ENCODE measurements around the gene TSPEAR.
"Not testable (repeated sequence)": the region's sequence is repeated elsewhere in the genome, so short reads cannot be mapped to it uniquely, and the experiment has no call there.

Gene TSPEAR

DNA sequence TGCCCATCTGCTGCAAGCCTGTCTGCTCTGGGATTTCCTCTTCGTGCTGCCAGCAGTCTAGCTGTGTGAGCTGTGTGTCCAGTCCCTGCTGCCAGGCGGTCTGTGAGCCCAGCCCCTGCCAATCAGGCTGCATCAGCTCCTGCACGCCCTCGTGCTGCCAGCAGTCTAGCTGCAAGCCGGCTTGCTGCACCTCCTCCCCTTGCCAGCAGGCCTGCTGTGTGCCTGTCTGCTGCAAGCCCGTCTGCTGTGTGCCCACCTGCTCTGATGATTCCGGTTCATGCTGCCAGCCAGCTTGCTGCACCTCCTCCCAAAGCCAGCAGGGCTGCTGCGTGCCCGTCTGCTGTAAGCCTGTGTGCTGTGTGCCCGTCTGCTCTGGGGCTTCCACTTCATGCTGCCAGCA, 110.3 kb downstream of the TSPEAR start:
- DNase-seq, result not testable (repeated sequence)

DNA sequence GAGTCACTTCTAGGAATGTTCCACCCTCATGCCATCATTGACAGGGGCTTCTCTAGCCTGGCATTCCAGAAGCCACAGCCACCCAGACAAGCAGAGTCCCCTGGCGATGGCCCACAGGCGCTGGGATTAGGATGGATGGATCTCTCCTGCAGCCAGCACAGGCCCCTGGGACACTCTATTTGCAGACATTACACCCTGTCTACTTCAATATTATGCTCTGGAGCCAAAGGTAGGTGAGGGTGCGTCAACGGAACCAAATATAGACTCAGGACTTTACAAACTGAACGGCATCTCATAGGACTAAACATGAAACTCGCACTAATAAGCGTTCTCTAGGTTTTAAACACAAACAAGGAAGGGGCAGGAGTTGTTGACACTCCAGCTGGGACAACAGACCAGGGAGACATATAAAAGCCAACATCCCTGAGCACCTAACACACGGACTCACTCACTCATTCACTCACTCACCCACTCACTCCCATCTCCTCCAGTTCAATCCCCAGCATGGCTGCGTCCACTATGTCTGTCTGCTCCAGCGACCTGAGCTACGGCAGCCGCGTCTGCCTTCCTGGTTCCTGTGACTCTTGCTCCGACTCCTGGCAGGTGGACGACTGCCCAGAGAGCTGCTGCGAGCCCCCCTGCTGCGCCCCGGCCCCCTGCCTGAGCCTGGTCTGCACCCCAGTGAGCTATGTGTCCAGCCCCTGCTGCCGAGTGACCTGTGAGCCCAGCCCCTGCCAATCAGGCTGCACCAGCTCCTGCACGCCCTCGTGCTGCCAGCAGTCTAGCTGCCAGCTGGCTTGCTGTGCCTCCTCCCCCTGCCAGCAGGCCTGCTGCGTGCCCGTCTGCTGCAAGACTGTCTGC, 111.0 kb downstream of the TSPEAR start, which contains the start of gene KRTAP10-7:
TSS of gene KRTAP10-7 (plus strand) at position 480 of the 861 bp plus-strand sequence. CDS start at position 505, 25 bp downstream.
- DNase-seq, result not testable (repeated sequence)

- DNase-seq, result no peak
These were observed 111.9 kb downstream of the TSPEAR start for GRCh38 chr21:44599264-44600029.

DNA sequence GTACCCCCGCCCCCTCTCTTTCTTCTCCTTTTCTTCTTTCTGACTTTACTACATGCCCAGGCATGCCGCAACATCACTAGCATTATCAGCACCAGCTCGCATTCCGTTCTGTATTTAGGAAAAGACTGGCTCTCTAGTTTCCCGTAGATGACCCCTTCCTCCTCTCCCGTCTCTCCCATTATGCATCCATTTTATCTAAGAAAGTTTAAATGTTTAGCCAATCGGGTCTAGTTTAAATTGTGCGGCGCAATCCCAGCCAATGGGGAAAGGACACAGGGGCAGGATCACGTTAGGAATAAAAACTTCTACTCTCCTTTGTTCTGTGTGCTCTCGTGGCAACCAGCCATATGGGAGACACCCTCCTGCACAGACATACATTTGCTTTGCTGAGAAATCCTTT, 113.3 kb downstream of the TSPEAR start:
- DNase-seq, result no peak

GRCh38 chr21:44596068-44596725, 115.2 kb downstream of the TSPEAR start:
- no peak for DNase-seq

- no peak for DNase-seq
These were observed 115.8 kb downstream of the TSPEAR start for GRCh38 chr21:44595524-44595923.

DNA sequence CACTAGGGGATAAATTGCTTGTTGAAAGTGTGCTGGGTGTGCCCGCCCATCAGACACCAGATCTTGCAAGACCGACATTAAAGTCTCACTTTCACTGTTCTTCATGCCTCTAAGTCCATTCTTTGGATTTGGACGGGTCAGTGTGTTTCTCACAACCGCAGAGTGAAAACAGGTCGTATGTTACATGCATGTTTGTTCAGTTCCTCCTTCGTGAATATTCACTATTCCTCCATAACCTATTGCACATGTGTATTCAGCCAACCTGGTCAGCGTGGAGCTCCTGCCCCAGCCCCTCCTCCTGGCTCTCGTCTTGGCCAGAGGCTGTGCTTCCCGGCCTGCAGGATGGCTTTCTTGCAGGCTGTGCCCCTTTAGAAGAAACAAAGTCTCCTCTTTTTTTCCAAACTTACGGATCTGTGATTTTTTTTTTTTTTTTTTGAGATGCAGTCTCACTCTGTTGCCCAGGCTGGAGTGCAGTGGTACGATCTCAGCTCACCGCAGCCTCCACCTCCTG, 116.9 kb downstream of the TSPEAR start:
- DNase-seq, result no peak

DNA sequence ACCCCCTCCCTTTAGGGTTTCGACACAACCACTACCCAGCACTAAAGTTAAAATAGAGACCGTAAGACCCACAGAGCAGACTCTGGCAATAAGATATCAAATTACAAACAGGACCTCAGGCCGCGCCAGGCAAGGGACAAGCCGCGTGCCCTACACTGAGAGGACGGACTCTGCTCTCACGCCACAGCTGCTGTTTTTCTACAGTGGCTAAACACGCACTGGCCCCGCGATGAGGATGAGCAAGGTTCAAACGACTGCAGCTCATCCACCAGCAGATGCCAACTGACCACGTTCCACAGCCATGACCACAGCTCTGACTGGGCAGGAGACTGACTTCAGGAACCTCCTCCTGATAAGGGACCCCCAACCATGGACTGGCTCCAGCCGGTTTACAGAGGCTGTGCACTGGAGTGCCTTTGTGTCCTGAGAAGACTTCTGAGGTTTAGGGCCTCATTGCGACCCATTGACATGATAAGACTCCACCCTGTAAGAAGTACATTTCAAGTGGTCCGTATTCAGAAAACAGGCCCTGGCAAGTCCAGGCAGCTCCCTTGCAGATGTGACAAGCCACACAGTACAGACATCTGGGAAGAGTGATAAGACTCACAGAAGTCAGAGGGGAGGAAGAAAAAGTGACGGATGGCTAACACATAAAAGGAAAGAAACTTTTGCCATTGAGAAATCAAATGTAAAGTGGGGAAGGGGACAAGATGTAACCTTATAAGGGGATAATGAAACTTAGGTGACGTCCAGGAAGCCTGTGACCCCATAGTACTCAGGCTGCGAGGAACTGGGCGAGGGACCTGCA, 117.6 kb downstream of the TSPEAR start:
- DNase-seq, result no peak

DNA sequence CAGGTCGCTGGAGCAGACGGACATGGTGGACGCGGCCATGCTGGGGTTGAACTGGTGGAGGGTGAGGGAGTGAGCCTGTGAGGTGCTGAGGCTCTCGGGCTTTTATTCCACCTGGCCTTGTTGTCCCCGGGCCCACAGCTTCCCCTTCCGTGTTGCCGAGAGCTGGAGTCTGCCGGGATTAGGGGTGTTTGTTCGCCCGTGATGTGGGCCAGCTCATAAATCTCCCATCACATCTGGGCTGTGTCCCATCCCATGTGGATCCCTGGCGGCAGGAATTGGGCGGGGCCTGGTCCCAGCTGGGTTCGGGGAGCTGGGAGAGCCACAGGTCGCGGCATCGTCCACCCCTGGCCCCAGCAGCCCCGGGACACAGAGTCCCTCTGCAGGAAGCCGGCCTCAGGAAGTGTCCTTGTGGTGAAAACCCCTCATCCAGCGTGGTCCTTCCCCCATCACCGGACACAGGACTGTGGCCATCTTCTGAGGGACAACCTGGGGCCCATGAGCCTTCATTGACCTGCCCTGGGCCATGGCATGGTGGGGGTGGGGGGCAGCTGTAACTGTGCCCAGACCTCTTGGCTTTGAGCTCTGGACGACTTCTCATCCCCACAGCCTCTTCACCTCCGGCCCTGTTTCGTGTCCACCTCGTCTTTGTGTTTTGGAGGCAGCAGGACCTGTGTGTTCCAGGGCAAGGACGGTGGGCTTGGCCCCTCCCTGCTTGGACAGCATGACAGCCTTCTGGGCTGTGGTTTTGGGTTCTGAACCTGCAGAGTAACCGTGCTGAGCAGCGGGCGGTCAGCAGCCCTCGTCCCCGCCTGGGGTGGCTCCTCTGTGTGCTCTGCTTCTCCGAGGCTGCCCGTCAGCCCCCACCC, 118.7 kb downstream of the TSPEAR start, which contains the start of gene KRTAP10-6:
TSS of gene KRTAP10-6 (minus strand) at position 60 of the 866 bp plus-strand sequence. CDS start at position 39, 21 bp downstream.
- no peak for DNase-seq

DNA sequence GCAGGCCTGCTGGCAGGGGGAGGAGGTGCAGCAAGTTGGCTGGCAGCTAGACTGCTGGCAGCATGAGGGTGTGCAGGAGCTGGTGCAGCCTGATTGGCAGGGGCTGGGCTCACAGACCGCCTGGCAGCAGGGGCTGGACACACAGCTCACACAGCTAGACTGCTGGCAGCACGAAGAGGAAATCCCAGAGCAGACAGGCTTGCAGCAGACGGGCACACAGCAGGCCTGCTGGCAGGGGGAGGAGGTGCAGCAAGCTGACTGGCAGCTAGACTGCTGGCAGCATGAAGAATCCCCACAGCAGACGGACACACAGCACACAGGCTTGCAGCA, 119.6 kb downstream of the TSPEAR start:
- DNase-seq, result not testable (repeated sequence)

DNA sequence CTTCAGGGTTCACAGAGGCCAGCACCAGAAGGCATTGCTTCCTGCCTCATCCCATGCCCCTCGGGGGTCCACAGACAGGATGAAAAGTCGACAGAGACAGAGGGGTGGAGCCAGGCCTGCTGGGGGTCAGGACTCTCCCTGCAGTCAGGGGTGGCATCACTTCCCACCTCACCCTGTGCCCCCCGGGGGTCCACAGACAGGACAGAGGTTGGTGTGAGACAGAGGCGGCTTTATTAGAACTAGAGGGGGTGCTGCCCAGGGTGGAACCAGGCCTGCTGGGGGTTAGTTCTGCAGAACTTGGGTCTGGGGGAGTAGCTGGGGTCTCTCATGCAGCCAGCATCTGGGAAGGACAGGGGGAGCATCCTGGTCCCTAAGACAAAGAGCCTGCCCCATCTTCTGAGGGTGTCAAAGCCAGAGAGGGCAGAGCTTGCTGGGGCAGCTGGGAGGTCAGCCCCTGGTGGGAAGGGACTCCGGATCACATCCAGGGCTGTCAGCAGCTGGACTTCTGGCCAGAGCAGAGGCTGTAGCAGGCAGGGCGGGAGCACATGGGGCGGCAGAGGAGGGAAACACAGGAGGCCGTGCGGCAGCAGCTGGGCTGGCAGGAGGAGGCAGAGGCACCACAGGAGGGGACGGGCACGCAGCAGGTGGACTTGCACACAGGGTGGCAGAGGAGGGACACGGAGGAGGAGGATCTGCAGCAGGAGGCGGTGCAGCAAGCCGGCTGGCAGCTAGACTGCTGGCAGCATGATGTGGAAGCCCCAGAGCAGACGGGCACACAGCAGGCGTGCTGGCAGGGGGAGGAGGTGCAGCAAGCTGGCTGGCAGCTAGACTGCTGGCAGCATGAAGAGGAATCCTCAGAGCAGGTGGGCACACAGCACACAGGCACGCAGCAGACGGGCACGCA, 120.2 kb downstream of the TSPEAR start:
- DNase-seq, result not testable (repeated sequence)

GRCh38 chr21:44590311-44590721, 121.1 kb downstream of the TSPEAR start:
- no peak for DNase-seq

DNA sequence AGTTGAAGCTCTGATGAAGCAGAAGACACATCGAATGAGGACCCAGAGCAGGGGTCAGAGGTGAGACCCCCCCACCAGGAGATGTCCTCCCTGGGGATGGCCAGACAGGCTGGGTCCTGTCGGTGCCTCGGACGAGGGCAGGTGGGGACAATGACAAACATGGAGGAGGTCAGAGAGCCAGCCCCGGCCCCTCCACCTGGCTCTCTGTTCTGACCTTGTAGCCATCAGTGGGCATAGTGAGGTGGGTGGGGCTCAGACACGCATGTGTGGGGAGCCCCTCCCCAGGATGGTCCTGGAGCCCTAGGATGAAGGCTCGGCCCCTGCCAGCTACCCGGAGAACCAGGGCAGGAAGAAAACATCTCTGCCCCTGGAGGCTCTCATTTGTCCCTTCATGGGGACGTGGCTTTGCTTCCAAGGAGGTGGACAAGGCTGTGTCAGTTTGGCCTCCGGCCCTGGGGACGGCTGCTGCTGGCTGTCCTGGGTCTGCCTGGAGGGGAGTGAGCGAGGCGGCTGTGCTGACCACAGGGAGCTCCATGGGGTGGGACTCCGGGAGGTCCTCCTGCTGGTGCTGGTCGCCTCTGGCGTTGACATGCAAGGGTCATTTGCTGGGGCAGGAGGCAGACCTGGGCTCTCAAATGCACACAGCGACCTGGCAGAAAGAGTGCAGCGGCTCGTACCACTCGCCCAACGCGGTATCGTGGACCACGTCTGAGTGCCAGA, 121.6 kb downstream of the TSPEAR start:
- DNase-seq, result no peak

- no peak for DNase-seq
These were observed 122.3 kb downstream of the TSPEAR start for GRCh38 chr21:44589094-44589493.

DNA sequence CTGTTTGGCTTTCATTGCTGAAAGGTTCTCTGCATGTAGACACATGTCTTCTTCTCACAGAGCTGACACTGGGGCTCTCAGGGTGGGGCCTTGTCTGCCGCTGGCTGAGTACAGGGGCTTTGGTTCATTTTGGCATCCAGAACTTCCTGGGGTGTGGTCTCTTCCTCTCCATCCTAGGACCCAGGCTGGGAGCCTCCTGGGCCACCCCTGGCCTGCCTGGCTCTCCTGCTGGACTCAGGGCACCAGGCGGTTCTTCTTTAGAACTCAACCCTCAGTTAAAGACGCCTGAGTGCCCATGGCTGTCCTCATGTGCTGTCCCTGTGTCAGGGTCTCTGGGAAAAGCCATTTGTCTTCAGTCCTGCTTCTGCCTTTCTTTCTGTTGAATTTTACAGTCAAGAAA, 125.5 kb downstream of the TSPEAR start:
- no peak for DNase-seq

GRCh38 chr21:44583800-44584147, 127.6 kb downstream of the TSPEAR start:
- no peak for DNase-seq

DNA sequence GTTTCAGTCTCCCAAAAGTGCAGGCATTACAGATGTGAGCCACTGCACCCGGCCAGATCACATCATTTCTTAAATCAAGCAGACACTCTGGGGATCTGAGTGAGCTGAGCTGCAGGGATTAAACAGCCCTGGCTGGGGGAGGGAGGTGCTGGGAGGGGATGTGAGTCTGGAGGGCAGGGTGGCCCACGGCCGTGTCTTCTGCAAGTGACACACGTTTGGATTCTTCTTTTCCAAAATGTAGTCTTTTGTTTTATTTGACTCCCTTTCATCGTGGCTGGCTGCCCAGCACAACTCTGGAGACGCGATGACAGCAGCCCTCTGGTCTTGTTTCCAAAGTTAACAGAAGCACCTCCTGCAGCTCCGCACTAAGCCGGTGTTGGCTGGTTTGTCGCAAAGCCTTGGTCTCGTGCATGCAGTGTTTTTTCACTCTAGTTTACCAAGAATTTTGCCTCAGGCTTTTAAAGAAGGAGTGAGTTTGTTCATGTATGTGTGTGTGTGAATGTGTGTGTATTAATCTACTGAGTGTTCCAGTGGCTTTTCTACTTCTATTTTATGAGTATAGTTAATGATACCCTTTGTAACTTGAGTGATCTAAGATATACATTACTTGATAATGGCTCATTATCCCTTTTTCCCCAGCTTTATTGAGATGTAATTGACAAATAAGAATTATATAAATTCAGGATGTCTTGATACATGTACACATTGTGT, 128.1 kb downstream of the TSPEAR start:
- DNase-seq, result no peak

GRCh38 chr21:44582055-44582454, 129.3 kb downstream of the TSPEAR start:
- DNase-seq, result no peak

DNA sequence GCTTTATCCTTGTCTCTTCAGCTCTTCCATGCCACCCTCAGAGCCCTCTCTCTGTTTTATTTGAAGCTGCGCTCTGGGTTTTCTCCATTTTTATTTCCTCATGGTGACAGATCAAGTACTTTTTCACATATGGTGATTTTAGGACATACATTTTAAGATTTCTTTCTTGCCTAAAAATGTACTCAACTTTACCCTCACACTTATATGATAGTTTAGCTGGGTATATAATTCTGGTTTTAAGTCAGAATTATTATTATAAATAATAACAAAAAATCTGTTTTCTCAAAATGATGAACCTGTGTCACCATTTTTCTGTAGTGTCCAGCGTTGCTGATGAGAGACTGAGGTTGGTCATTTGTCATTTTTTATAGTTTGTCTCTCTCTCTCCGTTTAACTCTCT, 130.2 kb downstream of the TSPEAR start:
- DNase-seq, result no peak
